ENCODE measurements around the gene DMC1. TPM values are rescaled to one million over a fixed set of nuclear protein-coding genes. Genes with fewer than 3 reads are reported as not detected.

Gene DMC1
- total and polyA plus RNA-seq, 10 of the 15 experiments (the other 5 are each of a cell fraction or from before 2014, with no cell fraction given) = 1.0 to 21.0 (median 4.5) TPM

GRCh38 chr22:38479096-38479837 is 90.7 kb downstream of the DMC1 start (continued):
- TF ChIP-seq REST (IDR thresholded peaks at IDR 0.05; ENCODE audit: low read depth, low read length) = no peak
- no peak for TF ChIP-seq ESRRA (IDR thresholded peaks at IDR 0.05; ENCODE audit: low read length)
- TF ChIP-seq MTA2 (IDR thresholded peaks at IDR 0.05; ENCODE audit: low read depth) = no peak
- TF ChIP-seq CREB1 (IDR thresholded peaks at IDR 0.05; ENCODE audit: low read depth) = no peak
- no peak for TF ChIP-seq KAT2A (conservative IDR thresholded peaks at IDR 0.05; ENCODE audit: control insufficient read depth, low read depth, low read length)
- TF ChIP-seq PRDM15 (CRISPR knock-in tag; IDR thresholded peaks at IDR 0.05) = no peak

Measured in GM12878 (cell line).